ENCODE data around the gene GPR155. TPM values are rescaled to one million over a fixed set of nuclear protein-coding genes. Genes with fewer than 3 reads are reported as not detected.

The GPR155 gene
- total and polyA plus RNA-seq, 7 experiments from 2014 or later: 5.2 to 25.0 (median 16.4) TPM

- Mint-ChIP-seq H3K27ac (no peak overlapping the region), H3K9me3 (no peaks in the 10 kb centered on the region), H3K27me3 (no peaks in the 10 kb centered on the region), H3K4me1 (peaks cover 15 to 38% (median 32%) of the 10 kb centered on the region in 7 donors), H3K4me3 (no peak overlapping the region), H3K36me3 (peaks cover 9 to 59% (median 36%) of the 10 kb centered on the region in 5 donors)
- Histone ChIP-seq H3K4me3 (ENCODE audit: low read length) (no peak overlapping the region), H3K36me3 (ENCODE audit: control insufficient read depth in 2 of 3, insufficient read depth in 3 of 3, low read length in 3 of 3) (peaks cover 15 to 57% (median 16%) of the 10 kb centered on the region in 3 experiments), H3K27ac (ENCODE audit: low read depth, low read length) (no peak overlapping the region), H3K4me1 (ENCODE audit: control insufficient read depth in 2 of 2, insufficient read depth in 2 of 2, low read length in 2 of 2) (peaks cover 0 to 5% of the 10 kb centered on the region in 2 donors), H3K9me3 (ENCODE audit: control insufficient read depth in 2 of 3, low read length in 3 of 3) (no peaks in the 10 kb centered on the region), H3K27me3 (ENCODE audit: control insufficient read depth in 2 of 2, insufficient read depth in 2 of 2, low read length in 2 of 2) (no peaks in the 10 kb centered on the region)
- POLR2A ChIA-PET: interaction anchor here (0.6 kb wide), 1 partner anchor 742 kb away, joined by 6 read pairs; no protein-coding TSS in a partner anchor
- intact Hi-C loops (cut with micrococcal nuclease): no loop called here
- no peak for DNase-seq
- CTCF ChIA-PET: no interaction called here
- no peak for ATAC-seq
Observed at GRCh38 chr2:174385201-174385600, 101.6 kb downstream of the GPR155 start.

DNA sequence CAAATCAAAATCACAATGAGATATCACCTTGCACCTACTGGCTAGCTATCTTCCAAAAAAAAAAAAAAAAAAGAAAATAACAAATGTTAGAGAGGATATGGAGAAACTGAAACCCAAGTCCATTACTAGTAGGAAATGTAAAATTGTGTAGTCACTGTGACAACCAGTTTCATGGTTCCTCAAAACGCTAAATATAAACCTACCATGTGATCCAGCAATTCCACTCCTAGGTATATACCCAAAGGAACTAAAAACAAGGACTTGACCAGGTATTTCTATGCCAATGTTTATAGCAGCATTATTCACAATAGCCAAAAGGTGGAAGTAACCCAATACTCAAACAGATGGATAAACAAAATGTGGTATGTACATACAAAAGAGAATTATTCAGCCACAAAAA is 103.0 kb downstream of the GPR155 start:
- peak; percentile 66 for ATAC-seq
- POLR2A ChIA-PET: no interaction called here
- CTCF ChIA-PET: no interaction called here

More for the DNA sequence above, 103.0 kb downstream of the GPR155 start:
- no peak for DNase-seq
- Mint-ChIP-seq H3K4me3 (no peak overlapping the region), H3K4me1 (peaks cover 3 to 26% (median 21%) of the 10 kb centered on the region in 7 donors), H3K27me3 (no peaks in the 10 kb centered on the region), H3K9me3 (no peaks in the 10 kb centered on the region), H3K36me3 (peaks cover 7 to 53% (median 35%) of the 10 kb centered on the region in 5 donors), H3K27ac (no peak overlapping the region)
- Histone ChIP-seq H3K9me3 (ENCODE audit: control insufficient read depth in 2 of 3, low read length in 3 of 3) (no peaks in the 10 kb centered on the region), H3K27ac (ENCODE audit: low read depth, low read length) (no peak overlapping the region), H3K4me1 (ENCODE audit: control insufficient read depth in 2 of 2, insufficient read depth in 2 of 2, low read length in 2 of 2) (no peaks in the 10 kb centered on the region), H3K27me3 (ENCODE audit: control insufficient read depth in 2 of 2, insufficient read depth in 2 of 2, low read length in 2 of 2) (no peaks in the 10 kb centered on the region), H3K36me3 (ENCODE audit: control insufficient read depth in 2 of 3, insufficient read depth in 3 of 3, low read length in 3 of 3) (peaks cover 15 to 59% (median 16%) of the 10 kb centered on the region in 3 experiments), H3K4me3 (ENCODE audit: low read length) (no peak overlapping the region)
- intact Hi-C loops (cut with micrococcal nuclease): no loop called here

Other genes starting within 250 kb of the GPR155 start
- 10 to 100 TPM; 34.4 to 84.7 (median 40.3) TPM for gene OLA1, start 238.5 kb downstream of the GPR155 start, total RNA-seq
- gene OLA1, start 238.5 kb downstream of the GPR155 start, polyA plus RNA-seq: 10 to 100 TPM; 55.8 to 83.6 TPM
- not detected for gene SP9, start 152.1 kb downstream of the GPR155 start, total RNA-seq
- not detected for gene SP9, start 152.1 kb downstream of the GPR155 start, polyA plus RNA-seq
- 10 to 100 TPM; 12.3 to 22.1 (median 16.4) TPM for gene SCRN3, start 91.3 kb downstream of the GPR155 start, total RNA-seq
- gene SCRN3, start 91.3 kb downstream of the GPR155 start, polyA plus RNA-seq: 10 to 100 TPM; 14.0 to 15.4 TPM
- gene WIPF1, start 110.8 kb upstream of the GPR155 start, total RNA-seq: 100 to 1,000 TPM; 272 to 514 (median 397) TPM
- gene WIPF1, start 110.8 kb upstream of the GPR155 start, polyA plus RNA-seq: 100 to 1,000 TPM in 1 of 2 donors, 10 to 100 TPM in 1; 92.3 to 103 TPM

All from naive thymus-derived CD4-positive, alpha-beta T cell (primary cell).